H1 (cell line): ENCODE results near the gene SLC43A2. TPM values are rescaled to one million over a fixed set of nuclear protein-coding genes. Genes with fewer than 3 reads are reported as not detected.

ENCODE experiments used
- CTCF ChIA-PET: fragments of 300-600 bp; sonication (Branson Sonifier 250); formaldehyde crosslinking; loops from one replicate; lab custom pipeline; 2021; ENCODE audit not compliant: partially characterized antibody; lab: Charles Lee
- POLR2A ChIA-PET: fragments of 300-600 bp; sonication (Branson Sonifier 250); formaldehyde crosslinking; loops from one replicate; lab custom pipeline; 2021; ENCODE audit warnings: inconsistent platforms; ENCODE audit not compliant: partially characterized antibody; lab: Charles Lee
- DNase-seq, 2 experiments: peaks; one replicate each; pipeline versions ENCODE4 v3.0.0 to v3.0.0-alpha.2; 2010 to 2022; ENCODE audit warnings: low spot score in 2 of 2, low read depth in 1 of 2, mixed read lengths in 1 of 2
- FAIRE-seq: peaks from 2 replicates; lab custom pipeline; 2011; peaks lifted over from hg19 to GRCh38; lab: Jason Lieb, UNC
- H2AFZ ChIP-seq: 2 replicates; pipeline ENCODE4 v1.8.1; 2012; ENCODE audit warnings: low read length, inconsistent platforms
- H2AK5ac ChIP-seq: 2 replicates; pipeline ENCODE4 v1.6.1; 2013; ENCODE audit warnings: low read depth, low read length
- H2BK120ac ChIP-seq: replicated peaks from 2 replicates; pipeline ENCODE3; 2013; ENCODE audit warnings: low read depth, low read length, inconsistent platforms
- H2BK12ac ChIP-seq: 2 replicates; pipeline ENCODE4 v1.6.1; 2013; ENCODE audit warnings: low read depth, low read length
- H2BK15ac ChIP-seq: 2 replicates; pipeline ENCODE4 v1.6.1; 2013; ENCODE audit warnings: low read length
- H2BK20ac ChIP-seq: 2 replicates; pipeline ENCODE4 v1.6.1; 2013; ENCODE audit warnings: low read length
- H2BK5ac ChIP-seq: 2 replicates; pipeline ENCODE4 v1.6.1; 2013; ENCODE audit warnings: low read depth, low read length
- H3K14ac ChIP-seq: 2 replicates; pipeline ENCODE4 v1.6.1; 2013; ENCODE audit warnings: inconsistent platforms; ENCODE audit not compliant: insufficient read length
- H3K18ac ChIP-seq: 2 replicates; pipeline ENCODE4 v1.6.1; 2013; ENCODE audit warnings: low read length; ENCODE audit errors: extremely low read depth
- H3K23ac ChIP-seq: 2 replicates; pipeline ENCODE4 v1.6.1; 2013; ENCODE audit warnings: inconsistent platforms; ENCODE audit not compliant: insufficient read length
- H3K23me2 ChIP-seq: 2 replicates; pipeline ENCODE4 v1.6.1; 2013; ENCODE audit warnings: low read depth, low read length
- H3K27ac ChIP-seq: 2 replicates; pipeline ENCODE4 v1.6.1; 2011; ENCODE audit warnings: low read depth, low read length, inconsistent platforms
- H3K27me3 ChIP-seq, 4 experiments: replicated peaks in 1 of 4; 1 replicate in 1 of 4; 2 replicates in 3 of 4; pipeline versions ENCODE4 v1.6.1 to v1.8.1; 2011 to 2013; ENCODE audit warnings: low read length in 3 of 4, mild to moderate bottlenecking in 3 of 4, inconsistent platforms in 2 of 4, mixed read lengths in 2 of 4, moderate library complexity in 1 of 4; ENCODE audit not compliant: control insufficient read depth in 3 of 4, insufficient read depth in 3 of 4; ENCODE audit errors: extremely low read depth in 1 of 4
- H3K36me3 ChIP-seq, 4 experiments: 2 replicates each; pipeline versions ENCODE4 v1.6.1 to v1.8.1; 2011 to 2013; ENCODE audit warnings: mild to moderate bottlenecking in 4 of 4, low read length in 3 of 4, moderate library complexity in 2 of 4, control low read depth in 1 of 4, inconsistent platforms in 1 of 4; ENCODE audit not compliant: insufficient read depth in 4 of 4, control insufficient read depth in 2 of 4
- H3K4ac ChIP-seq: replicated peaks from 2 replicates; pipeline ENCODE3; 2013; ENCODE audit warnings: low read length, low read depth, mixed read lengths, inconsistent platforms; ENCODE audit not compliant: insufficient read length
- H3K4me1 ChIP-seq, 4 experiments: replicated peaks in 1 of 4; 1 replicate in 1 of 4; 2 replicates in 3 of 4; pipeline versions ENCODE4 v1.6.1 to v1.8.1; 2011 to 2013; ENCODE audit warnings: low read length in 3 of 4, inconsistent platforms in 2 of 4, mixed read lengths in 1 of 4; ENCODE audit not compliant: insufficient read depth in 4 of 4, control insufficient read depth in 3 of 4
- H3K4me2 ChIP-seq, 2 experiments: 2 replicates each; pipeline versions ENCODE4 v1.6.1 to v1.8.1; 2011 to 2013; ENCODE audit warnings: low read depth in 2 of 2, low read length in 2 of 2, control low read depth in 1 of 2, inconsistent platforms in 1 of 2, mild to moderate bottlenecking in 1 of 2; ENCODE audit not compliant: insufficient read depth in 1 of 2
- H3K4me3 ChIP-seq, 4 experiments: fragments of 200-600, 300-600 bp in 1 of 4; sonication (generic), shearing (Covaris generic), sonication (Bioruptor Twin) in 1 of 4; 2 replicates each; pipeline versions ENCODE4 v1.5.1 to v1.8.1; 2011 to 2016; ENCODE audit warnings: low read length in 4 of 4, low read depth in 3 of 4, control low read depth in 2 of 4, inconsistent platforms in 2 of 4, mild to moderate bottlenecking in 2 of 4, mixed read lengths in 1 of 4, moderate library complexity in 1 of 4; ENCODE audit not compliant: insufficient read depth in 2 of 4; ENCODE audit errors: extremely low read depth in 1 of 4
- H3K56ac ChIP-seq: replicated peaks from 2 replicates; pipeline ENCODE3; 2013; ENCODE audit warnings: low read depth, mild to moderate bottlenecking, mixed read lengths, low read length, inconsistent platforms; ENCODE audit not compliant: insufficient read length
- H3K79me1 ChIP-seq: 2 replicates; pipeline ENCODE4 v1.6.1; 2013; ENCODE audit warnings: low read depth, low read length, control low read depth
- H3K79me2 ChIP-seq, 2 experiments: 2 replicates each; pipeline versions ENCODE4 v1.6.1 to v1.8.1; 2012 to 2013; ENCODE audit warnings: low read length in 2 of 2, mild to moderate bottlenecking in 2 of 2, inconsistent platforms in 1 of 2; ENCODE audit not compliant: insufficient read depth in 2 of 2, control insufficient read depth in 1 of 2
- H3K9ac ChIP-seq, 4 experiments: replicated peaks in 1 of 4; 1 replicate in 1 of 4; 2 replicates in 3 of 4; pipeline versions ENCODE4 v1.6.1 to v1.8.1; 2011 to 2013; ENCODE audit warnings: low read depth in 3 of 4, low read length in 3 of 4, control low read depth in 2 of 4, mild to moderate bottlenecking in 2 of 4, moderate library complexity in 2 of 4, inconsistent platforms in 1 of 4; ENCODE audit errors: extremely low read depth in 1 of 4
- H3K9me3 ChIP-seq, 2 experiments: 2 replicates each; pipeline versions ENCODE4 v1.6.1 to v1.8.1; 2012 to 2013; ENCODE audit warnings: mild to moderate bottlenecking in 2 of 2, moderate library complexity in 2 of 2, control low read depth in 1 of 2, inconsistent platforms in 1 of 2, low read depth in 1 of 2, low read length in 1 of 2, mixed read lengths in 1 of 2; ENCODE audit not compliant: insufficient read depth in 2 of 2
- H4K20me1 ChIP-seq, 2 experiments: replicated peaks in 1 of 2; 2 replicates each; pipeline versions ENCODE3 to v1.8.1; 2011 to 2013; ENCODE audit warnings: inconsistent platforms in 2 of 2, low read length in 2 of 2, mild to moderate bottlenecking in 1 of 2; ENCODE audit not compliant: insufficient read depth in 2 of 2, control insufficient read depth in 1 of 2
- H4K5ac ChIP-seq: 2 replicates; pipeline ENCODE4 v1.6.1; 2013; ENCODE audit warnings: low read length, low read depth, mixed read lengths, inconsistent platforms; ENCODE audit not compliant: insufficient read length
- H4K8ac ChIP-seq: 2 replicates; pipeline ENCODE4 v1.8.0; 2013; ENCODE audit warnings: mild to moderate bottlenecking, moderate library complexity, low read length, inconsistent platforms; ENCODE audit not compliant: insufficient read depth; ENCODE audit errors: extremely low read depth
- H4K91ac ChIP-seq: replicated peaks from 2 replicates; pipeline ENCODE3; 2013; ENCODE audit warnings: low read length, mixed read lengths, inconsistent platforms; ENCODE audit not compliant: insufficient read length
- BCL11A ChIP-seq, 2 experiments: IDR thresholded peaks; one replicate each; pipeline ENCODE4 v1.6.1; 2011; ENCODE audit warnings: low read depth in 2 of 2, low read length in 2 of 2, mild to moderate bottlenecking in 2 of 2
- CBX8 ChIP-seq: fragments of 300-800, 300-1000 bp; sonication (generic); IDR thresholded peaks from 2 replicates; pipeline ENCODE4 v1.7.1; 2016; ENCODE audit warnings: low read depth, low read length, borderline replicate concordance
- CEBPB ChIP-seq: IDR thresholded peaks from 2 replicates; pipeline ENCODE4 v1.6.1; 2012; ENCODE audit warnings: low read depth, low read length
- CHD2 ChIP-seq: IDR thresholded peaks from 2 replicates; pipeline ENCODE4 v1.6.1; 2012; ENCODE audit warnings: low read length, improper control_type of control experiment
- CTBP2 ChIP-seq: IDR thresholded peaks from 2 replicates; pipeline ENCODE4 v1.7.0; 2011; ENCODE audit warnings: borderline replicate concordance, mild to moderate bottlenecking, moderate library complexity, mixed read lengths, low read length; ENCODE audit not compliant: insufficient read depth, insufficient read length
- EZH2 ChIP-seq: fragments of 200-600 bp; sonication (generic); IDR thresholded peaks from 2 replicates; pipeline ENCODE4 v1.7.1; 2012; ENCODE audit warnings: low read depth, mild to moderate bottlenecking, moderate library complexity, low read length, inconsistent platforms; ENCODE audit not compliant: severe bottlenecking
- GABPA ChIP-seq: IDR thresholded peaks from 2 replicates; pipeline ENCODE4 v1.6.1; 2011; ENCODE audit warnings: mild to moderate bottlenecking, low read length, moderate library complexity, borderline replicate concordance; ENCODE audit not compliant: insufficient read depth
- HDAC6 ChIP-seq: IDR thresholded peaks from one replicate; pipeline ENCODE4 v1.7.1; 2012; ENCODE audit warnings: low read depth, mild to moderate bottlenecking, inconsistent platforms, low read length, moderate library complexity
- POLR2AphosphoS5 ChIP-seq: IDR thresholded peaks from 2 replicates; pipeline ENCODE4 v1.6.1; 2011; ENCODE audit warnings: low read depth, low read length
- SP2 ChIP-seq: IDR thresholded peaks from 2 replicates; pipeline ENCODE4 v1.6.1; 2012; ENCODE audit warnings: mild to moderate bottlenecking, low read length, inconsistent platforms
- SP4 ChIP-seq: IDR thresholded peaks from 2 replicates; pipeline ENCODE4 v1.6.1; 2012; ENCODE audit warnings: low read length, inconsistent platforms
- TAF7 ChIP-seq: optimal IDR thresholded peaks from 2 replicates; pipeline ENCODE3; 2011; ENCODE audit warnings: low read depth, mild to moderate bottlenecking, inconsistent platforms, low read length, moderate library complexity, borderline replicate concordance
- WGBS, 2 experiments: shearing (Covaris generic) in 1 of 2; methylation state at CpG; one replicate each; pipeline versions ENCODE4 v1.1.6 to v1.1.7; 2013 to 2015; ENCODE audit warnings: low lambda C conversion rate in 2 of 2, mixed read lengths in 2 of 2, inconsistent platforms in 1 of 2, low coverage in 1 of 2, missing lambda C conversion rate in 1 of 2; ENCODE audit not compliant: insufficient replicate concordance in 2 of 2, insufficient coverage in 1 of 2, insufficient read length in 1 of 2; ENCODE audit errors: extremely low coverage in 1 of 2, missing lambda C conversion rate in 1 of 2; 5-methylcytosine and 5-hydroxymethylcytosine counted together
- polyA plus RNA-seq, 7 experiments: library from polyadenylated mRNA; depleted of rRNA in 3 of 7; stranded (reverse) in 5 of 7; unstranded in 2 of 7; fragments of >200 nt in 5 of 7; fragments of 200-250 nt in 2 of 7; gene quantifications; 1 replicate in 5 of 7; 2 replicates in 1 of 7; 4 replicates in 1 of 7; pipeline versions ENCODE4 v1.2.1 to v1.2.3, GENCODE V29; 2011 to 2013; ENCODE audit warnings: missing spikeins in 2 of 7, mixed read lengths in 2 of 7
- total RNA-seq: library from RNA; stranded (reverse); fragmentation: NEBNext Ultra II Directional; extraction: Animal tissue kit (Norgen Biotek cat#: 25700); gene quantifications from 2 replicates; pipeline ENCODE4 v1.2.1, GENCODE V29; 2021
- TF ChIP-seq, protein P1 (sequence below): IDR thresholded peaks from 2 replicates; pipeline ENCODE4 v1.6.1; 2012; ENCODE audit warnings: low read length, inconsistent platforms

Gene SLC43A2
- total and polyA plus RNA-seq, 2 of the 8 experiments (the other 6 are each of a cell fraction or from before 2014, with no cell fraction given): 6.6 to 10.5 TPM

DNA sequence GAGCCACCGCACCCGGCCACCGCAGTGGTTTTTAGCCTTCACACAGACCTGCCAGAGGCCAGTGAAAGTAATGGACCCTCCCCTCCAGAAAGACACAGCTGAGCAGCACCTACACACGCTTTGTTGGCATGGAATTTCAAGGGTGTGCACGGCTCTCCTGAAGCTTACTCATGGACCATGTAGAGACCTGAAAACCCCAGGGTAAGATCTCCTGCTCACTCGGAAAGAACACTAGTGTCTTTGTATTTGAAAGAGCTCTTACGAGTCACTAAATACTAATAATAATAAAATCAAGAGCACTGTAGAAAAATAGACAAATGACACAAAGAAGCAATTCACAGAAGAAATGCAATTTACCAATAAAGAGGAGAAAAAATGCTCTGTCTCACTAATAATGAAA lies 20.0 kb downstream of the SLC43A2 start:
- CTCF ChIA-PET: interaction anchor here (1.6 to 3.5 kb wide), 4 partner anchors 8 to 35 kb away, joined by 4 to 12 read pairs (median 8); no protein-coding TSS in a partner anchor

More for the DNA sequence above, 20.0 kb downstream of the SLC43A2 start:
- Histone ChIP-seq H2AFZ (no peak overlapping the region), H3K79me2 (no peaks in the 10 kb centered on the region), H3K14ac (no peak overlapping the region), H3K27ac (no peak overlapping the region), H3K9me3 (no peaks in the 10 kb centered on the region), H3K9ac (no peak overlapping the region), H3K36me3 (no peaks in the 10 kb centered on the region), H2BK15ac (no peak overlapping the region), H3K4me3 (no peak overlapping the region), H3K18ac (no peak overlapping the region), H4K20me1 (no peaks in the 10 kb centered on the region), H3K4me2 (no peak overlapping the region), H3K56ac (no peak overlapping the region), H3K23me2 (no peaks in the 10 kb centered on the region), H3K4ac (no peak overlapping the region), H3K4me1 (peaks cover 0 to 14% (median 11%) of the 10 kb centered on the region in 4 experiments; a peak in 6 of 7 replicates), H4K5ac (no peak overlapping the region), H3K27me3 (no peaks in the 10 kb centered on the region), H2BK12ac (no peak overlapping the region), H3K23ac (no peak overlapping the region), H2BK120ac (no peak overlapping the region), H4K8ac (no peak overlapping the region), H4K91ac (no peak overlapping the region), H2AK5ac (no peak overlapping the region), H2BK5ac (no peak overlapping the region), H2BK20ac (no peak overlapping the region), H3K79me1 (no peaks in the 10 kb centered on the region)
- WGBS, 2 experiments: 91% methylated on average over 7 of the region's 7 CpGs; no CpG with 5 or more reads in 1 of the 2 experiments
- FAIRE-seq (no peak), DNase-seq (no peak)
- TF ChIP-seq BCL11A (IDR thresholded peaks at IDR 0.05; ENCODE audit: low read depth in 2 of 2, low read length in 2 of 2) (no peak), GABPA (no peak), CBX8 (no peak), SP2 (no peak), CTBP2 (no peak), CHD2 (no peak), HDAC6 (no peak), EZH2 (no peak), TAF7 (no peak), SP4 (no peak), CEBPB (no peak), POLR2AphosphoS5 (no peak)
- TF ChIP-seq, protein P1, sequence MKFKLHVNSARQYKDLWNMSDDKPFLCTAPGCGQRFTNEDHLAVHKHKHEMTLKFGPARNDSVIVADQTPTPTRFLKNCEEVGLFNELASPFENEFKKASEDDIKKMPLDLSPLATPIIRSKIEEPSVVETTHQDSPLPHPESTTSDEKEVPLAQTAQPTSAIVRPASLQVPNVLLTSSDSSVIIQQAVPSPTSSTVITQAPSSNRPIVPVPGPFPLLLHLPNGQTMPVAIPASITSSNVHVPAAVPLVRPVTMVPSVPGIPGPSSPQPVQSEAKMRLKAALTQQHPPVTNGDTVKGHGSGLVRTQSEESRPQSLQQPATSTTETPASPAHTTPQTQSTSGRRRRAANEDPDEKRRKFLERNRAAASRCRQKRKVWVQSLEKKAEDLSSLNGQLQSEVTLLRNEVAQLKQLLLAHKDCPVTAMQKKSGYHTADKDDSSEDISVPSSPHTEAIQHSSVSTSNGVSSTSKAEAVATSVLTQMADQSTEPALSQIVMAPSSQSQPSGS: no peak
- POLR2A ChIA-PET: no interaction called here
